ENCODE data around the gene ABCA9.
"Not testable (repeated sequence)": the region's sequence is repeated elsewhere in the genome, so short reads cannot be mapped to it uniquely, and the experiment has no call there.

Gene ABCA9, protein sequence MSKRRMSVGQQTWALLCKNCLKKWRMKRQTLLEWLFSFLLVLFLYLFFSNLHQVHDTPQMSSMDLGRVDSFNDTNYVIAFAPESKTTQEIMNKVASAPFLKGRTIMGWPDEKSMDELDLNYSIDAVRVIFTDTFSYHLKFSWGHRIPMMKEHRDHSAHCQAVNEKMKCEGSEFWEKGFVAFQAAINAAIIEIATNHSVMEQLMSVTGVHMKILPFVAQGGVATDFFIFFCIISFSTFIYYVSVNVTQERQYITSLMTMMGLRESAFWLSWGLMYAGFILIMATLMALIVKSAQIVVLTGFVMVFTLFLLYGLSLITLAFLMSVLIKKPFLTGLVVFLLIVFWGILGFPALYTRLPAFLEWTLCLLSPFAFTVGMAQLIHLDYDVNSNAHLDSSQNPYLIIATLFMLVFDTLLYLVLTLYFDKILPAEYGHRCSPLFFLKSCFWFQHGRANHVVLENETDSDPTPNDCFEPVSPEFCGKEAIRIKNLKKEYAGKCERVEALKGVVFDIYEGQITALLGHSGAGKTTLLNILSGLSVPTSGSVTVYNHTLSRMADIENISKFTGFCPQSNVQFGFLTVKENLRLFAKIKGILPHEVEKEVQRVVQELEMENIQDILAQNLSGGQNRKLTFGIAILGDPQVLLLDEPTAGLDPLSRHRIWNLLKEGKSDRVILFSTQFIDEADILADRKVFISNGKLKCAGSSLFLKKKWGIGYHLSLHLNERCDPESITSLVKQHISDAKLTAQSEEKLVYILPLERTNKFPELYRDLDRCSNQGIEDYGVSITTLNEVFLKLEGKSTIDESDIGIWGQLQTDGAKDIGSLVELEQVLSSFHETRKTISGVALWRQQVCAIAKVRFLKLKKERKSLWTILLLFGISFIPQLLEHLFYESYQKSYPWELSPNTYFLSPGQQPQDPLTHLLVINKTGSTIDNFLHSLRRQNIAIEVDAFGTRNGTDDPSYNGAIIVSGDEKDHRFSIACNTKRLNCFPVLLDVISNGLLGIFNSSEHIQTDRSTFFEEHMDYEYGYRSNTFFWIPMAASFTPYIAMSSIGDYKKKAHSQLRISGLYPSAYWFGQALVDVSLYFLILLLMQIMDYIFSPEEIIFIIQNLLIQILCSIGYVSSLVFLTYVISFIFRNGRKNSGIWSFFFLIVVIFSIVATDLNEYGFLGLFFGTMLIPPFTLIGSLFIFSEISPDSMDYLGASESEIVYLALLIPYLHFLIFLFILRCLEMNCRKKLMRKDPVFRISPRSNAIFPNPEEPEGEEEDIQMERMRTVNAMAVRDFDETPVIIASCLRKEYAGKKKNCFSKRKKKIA (N-terminal part only)

DNA sequence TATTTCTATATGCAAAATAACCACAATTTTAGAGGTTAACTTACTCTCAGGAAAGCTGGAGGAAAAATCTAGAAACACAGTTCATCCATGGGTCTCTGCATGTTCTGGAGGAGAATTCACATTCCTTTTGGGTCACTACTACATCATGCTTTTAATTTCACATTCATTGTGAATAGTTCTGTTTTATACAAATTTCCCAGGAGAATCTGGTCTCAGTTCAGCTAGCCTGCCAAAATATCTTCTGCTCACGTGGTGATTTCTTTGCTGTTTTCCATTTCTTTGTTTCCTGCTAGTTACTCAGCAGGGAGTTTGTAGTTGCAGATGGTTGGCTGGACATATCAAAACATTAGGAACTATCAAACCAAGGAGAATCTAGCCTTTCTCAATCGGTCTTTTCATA, at the start of gene ABCA9:
Gene ABCA9, minus strand, starts transcription at position 106 of the 400 bp plus-strand sequence. CDS start 9,801 bp downstream, outside the sequence.
- no peak for DNase-seq (ENCODE audit: low read depth)

DNA sequence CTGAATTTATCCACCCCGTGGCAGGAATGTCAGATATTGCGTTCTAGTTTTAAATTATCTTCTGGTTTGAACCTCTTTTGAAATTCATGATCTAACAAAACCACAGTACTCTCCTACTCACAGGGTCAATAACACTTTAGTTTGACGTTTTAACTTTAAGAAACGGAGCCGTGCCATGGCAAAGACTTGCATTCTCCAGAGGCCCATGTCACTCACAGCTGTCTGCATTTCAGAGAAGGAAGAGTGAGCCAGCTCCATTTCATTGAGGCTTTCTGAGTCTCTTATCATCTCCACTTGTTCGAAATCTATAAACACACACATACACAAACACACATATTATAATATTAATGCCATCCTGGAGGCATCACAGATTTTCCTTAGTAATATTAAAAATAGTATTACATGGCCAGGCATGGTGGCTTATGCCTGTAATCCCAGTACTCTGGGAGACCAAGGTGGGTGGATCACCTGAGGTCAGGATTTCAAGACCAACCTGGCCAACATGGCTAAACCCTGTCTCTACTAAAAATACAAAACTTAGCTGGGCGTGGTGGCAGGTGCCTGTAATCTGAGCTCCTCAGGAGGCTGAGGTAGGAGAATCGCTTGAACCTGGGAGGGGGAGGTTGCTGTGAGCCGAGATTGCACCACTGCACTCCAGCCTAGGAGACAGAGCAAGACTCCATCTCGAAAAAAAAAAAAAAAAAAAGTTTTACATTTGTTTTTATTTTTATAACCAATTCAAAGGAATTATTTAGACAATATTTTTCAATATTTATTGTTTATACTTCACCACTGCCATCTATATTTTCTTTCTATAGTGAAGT, 45.4 kb upstream of the ABCA9 start:
- no peak for DNase-seq (ENCODE audit: low read depth)

DNA sequence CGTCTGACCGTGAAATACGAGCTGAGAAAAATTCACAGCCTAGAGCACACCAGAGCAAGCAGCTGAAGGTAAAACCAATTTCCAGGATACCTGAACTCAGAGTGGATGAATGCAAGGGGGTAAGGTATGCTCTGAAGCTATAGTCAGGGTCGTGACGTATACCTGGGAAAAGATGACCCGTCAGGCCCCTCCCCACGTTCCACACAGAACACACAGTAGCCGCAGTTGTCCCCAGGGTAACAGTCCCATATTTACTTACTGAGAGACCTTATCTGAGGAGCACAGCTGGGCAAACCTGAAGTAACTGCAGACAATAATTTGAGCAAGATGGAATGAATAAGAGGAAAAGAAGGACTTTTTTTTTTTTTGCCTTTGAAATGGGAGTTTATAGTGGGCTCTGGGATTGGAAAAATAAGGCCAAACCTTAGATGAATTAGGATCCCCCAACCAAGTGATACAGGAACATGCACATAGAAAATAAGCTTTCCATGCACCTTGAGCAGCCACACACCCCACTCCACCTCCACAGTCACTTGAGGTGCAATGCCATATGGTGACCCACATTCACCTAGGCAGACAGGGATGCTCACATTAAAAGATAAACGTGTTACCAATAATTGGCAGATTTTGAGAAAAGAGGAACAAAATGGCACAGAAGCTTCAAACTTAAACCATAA, 43.0 kb upstream of the ABCA9 start:
- DNase-seq (ENCODE audit: low read depth), result no peak

DNA sequence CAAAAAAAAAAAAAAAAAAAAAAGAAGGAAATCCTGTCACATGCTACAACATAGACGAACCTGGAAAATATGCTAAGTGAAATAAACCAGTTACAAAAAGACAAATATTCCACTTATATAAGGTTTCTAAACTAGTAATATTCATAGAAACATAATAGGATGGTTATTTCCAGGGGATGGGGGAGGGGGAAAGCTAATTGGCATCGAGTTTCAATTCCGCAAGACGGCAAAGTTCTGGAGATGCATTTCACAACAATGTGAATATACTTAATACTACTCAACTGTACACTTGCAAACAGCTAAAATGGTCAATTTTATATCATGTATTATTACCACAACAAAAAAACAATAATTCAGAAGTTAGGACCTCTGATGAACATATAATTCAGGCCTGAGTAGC, 37.9 kb upstream of the ABCA9 start:
- no peak for DNase-seq (ENCODE audit: low read depth)

DNA sequence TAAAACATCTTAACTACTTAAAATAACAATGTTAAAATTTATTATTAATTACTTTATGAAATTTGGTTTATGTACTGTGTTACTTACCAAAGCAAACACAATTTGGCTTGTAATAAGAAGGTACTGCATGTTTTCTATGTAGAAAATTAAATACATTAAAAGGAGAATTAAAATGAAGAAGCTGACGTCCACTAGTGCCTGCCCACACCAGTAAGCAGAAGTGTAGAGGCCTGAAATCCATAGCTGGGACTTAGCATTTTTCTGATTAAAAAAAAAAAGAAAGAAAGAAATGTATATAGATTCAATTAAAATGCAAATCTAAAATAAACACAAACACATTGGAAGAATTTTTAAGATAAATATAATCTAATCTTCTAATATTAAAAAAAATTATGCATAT, 35.8 kb upstream of the ABCA9 start:
- no peak for DNase-seq (ENCODE audit: low read depth)

DNA sequence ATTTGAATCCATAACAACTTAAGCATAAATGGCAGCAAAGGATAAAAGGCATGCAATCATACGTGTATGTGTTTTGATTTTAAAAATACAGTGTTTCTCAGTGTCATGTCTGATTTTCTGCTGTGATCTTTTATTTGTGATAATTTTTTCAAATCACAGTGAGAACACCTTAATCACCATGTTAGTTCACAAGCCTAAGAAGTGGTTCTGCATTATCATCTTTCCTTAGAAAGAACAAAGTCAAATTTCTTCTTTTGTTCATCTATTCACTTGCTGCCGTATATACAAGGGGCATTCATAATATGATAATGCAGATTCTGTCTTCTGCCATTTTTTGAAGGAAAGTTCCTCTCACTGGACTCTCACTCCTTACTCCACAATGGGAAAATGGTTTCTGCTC, 33.3 kb upstream of the ABCA9 start:
- DNase-seq (ENCODE audit: low read depth), result no peak

DNA sequence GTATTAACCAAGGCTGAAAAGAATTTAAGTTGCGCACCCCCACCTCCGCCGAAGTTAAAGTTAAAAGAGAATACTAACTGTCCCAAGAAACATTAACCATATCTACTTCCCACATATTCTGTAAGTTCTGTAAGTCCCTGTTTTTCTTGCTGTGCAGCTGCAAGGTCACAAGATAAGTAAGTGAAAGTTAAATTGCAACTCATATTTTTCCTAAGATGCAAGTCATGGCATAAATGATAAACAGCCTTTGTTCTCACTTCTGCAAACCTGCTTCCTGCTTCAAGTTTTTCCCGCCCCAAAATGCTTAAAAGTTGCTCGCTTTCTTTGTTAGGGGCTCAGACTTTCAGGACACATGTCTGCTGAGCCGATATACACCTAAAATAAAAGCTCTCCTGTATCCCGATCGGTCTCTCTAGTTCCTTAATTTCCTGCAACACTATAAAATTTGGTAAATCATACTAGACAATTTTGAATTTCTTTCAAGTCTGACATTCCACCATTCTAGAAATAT, 32.6 kb upstream of the ABCA9 start:
- DNase-seq (ENCODE audit: low read depth), result no peak

DNA sequence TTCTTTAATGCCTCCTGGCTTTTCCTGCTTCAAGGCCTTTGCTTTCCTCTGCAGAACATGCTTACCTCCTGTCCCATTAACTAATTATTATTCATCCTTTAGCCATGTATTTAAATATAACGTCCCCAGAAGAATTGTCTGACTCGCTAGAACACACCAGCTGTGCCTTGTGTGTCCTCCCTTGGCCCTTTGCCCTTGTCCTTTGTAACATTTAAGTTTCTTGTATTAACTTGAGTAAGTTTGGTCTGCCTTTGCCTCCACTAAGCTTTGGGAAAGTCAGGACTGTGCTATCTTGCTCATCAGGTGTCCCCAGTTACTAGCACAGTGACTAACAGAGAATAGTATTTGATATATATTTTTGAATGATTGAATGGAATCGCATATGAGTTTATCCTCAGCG, 29.6 kb upstream of the ABCA9 start:
- DNase-seq (ENCODE audit: low read depth), result no peak

DNA sequence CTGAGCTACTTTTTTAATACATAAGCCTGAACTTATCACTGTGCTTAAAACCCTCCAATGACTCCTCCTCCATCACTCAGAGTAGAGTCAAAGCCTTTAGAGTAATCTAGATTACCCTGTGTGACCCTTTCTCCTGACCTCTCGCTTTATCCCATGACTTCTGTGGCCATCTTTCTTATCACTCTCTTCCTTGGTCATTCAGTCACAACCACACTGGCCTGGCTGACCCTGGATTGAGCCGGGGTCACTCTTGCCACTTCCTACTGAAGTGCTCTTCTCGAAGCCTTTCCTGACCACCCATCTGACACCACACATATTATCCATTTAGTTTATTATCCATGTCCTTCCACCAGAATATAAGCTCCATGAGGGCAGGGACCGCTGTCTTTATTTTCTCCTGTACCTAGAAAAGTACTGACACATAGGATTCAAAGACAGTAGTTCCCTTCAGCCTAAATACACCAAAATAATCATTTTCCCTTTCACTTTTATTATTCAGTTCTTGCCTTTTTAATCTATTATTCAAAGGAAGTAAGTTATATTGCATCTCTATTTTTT, 28.0 kb upstream of the ABCA9 start:
- no peak for DNase-seq (ENCODE audit: low read depth)

DNA sequence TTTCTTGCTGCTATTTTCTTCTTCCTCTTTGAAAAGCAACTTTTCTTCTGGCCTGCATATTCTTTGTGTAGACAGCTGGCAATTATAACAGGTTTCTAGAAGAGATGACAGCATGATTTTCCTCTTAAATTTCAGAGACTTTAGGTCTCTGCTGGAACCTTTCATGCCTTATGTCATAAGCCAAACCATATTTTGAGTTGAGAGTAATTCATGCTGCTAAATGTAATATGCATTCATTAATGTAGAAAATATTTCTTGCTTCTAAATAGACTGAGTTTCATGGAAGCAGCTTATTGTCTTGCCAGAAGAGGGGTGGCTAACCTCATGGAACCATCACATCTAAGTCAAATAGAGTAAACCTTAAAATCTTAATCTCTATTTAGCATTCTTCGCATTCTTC, 25.9 kb upstream of the ABCA9 start:
- DNase-seq (ENCODE audit: low read depth), result no peak

DNA sequence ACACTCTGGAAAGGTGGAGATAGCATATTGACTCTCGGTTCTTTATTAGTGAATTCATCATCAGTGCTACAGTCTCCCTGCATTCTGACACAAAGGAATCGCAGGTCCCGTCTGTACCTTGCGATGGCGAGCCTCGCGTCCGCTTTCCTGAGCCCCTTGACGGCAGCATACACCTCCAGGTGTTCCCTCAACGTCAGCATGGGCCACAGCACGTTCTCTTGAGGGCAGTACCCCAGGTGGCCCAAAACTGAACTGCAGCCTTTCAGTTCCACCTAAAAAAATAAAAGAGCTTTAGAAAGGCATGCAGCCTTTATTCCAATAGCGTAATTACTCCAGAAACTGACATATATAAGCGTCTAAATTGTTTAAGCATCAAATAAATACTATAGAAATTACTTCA, 24.2 kb upstream of the ABCA9 start:
- no peak for DNase-seq (ENCODE audit: low read depth)

DNA sequence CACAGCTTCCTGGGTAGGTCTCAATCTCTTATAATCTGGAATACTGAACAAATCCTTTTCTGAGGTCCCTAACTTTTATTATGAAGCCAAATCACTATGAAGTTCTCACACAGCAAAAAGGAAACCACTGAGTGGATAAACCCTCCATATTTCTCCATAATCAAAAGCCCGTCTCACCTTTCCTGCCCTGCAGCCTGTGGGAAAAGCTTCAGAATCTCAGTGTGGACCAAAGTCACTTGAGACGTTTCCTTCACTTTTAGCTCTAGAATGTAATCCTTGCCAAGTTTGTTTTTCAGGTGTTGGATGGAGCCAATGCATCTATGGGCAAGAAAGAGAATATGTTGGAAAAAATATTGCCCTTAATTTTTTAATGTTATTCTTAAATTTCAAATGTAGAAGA, 22.0 kb upstream of the ABCA9 start:
- DNase-seq (ENCODE audit: low read depth), result no peak

DNA sequence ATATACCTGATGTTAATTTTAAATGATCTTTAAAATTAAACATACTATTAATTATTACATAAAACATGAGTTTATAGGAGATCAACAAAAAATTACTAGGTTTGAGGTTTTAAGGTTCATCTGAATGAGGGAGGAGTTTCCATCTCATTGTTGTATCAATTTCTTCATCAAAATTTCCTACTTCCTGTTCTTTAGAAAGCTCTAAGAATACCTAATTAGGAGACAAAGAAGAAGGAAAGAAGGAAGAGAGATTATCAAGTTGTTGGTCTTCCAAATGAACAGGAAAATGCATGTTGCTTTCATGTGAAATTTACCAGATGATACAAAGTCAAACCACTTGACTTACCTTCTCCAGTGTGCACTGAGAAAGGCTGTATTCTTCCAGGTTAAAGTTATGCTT, 18.1 kb upstream of the ABCA9 start:
- no peak for DNase-seq (ENCODE audit: low read depth)

DNA sequence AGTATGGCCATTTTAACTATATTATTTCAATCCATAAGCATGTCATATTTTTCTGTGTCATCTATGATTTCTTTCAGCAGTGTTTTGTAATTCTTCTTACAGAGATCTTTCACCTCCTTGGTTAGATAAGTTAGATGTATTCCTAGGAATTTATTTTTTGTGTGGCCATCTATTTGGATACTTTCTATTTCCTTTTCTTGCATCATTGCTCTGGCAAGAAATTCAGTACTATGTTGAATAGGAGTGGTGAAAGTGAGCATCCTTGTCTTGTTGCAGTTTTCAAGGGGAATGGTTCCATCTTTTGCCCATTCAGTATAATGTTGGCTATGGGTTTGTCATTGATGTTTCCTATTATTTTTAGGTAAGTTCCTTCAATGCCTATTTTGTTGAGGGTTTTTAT, 15.1 kb upstream of the ABCA9 start:
- no peak for DNase-seq (ENCODE audit: low read depth)

DNA sequence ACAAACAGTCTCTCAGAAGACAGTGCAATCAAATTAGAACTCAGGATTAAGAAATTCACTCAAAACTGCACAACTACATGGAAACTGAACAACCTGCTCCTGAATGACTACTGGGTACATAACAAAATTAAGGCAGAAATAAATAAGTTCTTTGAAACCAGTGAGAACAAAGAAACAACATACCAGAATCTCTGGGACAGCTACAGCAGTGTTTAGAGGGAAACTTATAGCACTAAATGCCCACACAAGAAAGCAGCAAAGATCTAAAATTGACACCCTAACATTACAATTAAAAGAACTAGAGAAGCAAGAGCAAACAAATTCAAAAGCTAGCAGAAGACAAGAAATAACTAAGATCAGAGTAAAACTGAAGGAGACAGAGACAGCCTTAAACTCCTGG, 12.7 kb upstream of the ABCA9 start:
- not testable (repeated sequence) for DNase-seq (ENCODE audit: low read depth)

DNA sequence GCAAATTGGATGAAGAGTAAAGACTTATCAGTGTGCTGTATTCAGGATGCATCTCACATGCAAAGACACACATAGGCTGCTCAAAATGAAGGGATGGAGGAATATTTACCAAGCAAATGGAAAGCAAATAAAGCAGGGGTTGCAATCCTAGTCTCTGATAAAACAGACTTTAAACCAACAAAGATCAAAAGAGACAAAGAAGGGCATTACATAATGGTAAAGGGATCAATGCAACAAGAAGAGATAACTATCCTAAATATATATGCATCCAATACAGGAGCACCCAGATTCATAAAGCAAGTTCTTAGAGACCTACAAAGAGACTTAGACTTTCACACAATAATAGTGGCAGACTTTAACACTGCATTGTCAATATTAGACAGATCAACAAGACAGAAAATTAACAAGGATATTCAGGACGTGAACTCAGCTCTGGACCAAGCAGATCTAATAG, 12.1 kb upstream of the ABCA9 start:
- DNase-seq (ENCODE audit: low read depth), result not testable (repeated sequence)

DNA sequence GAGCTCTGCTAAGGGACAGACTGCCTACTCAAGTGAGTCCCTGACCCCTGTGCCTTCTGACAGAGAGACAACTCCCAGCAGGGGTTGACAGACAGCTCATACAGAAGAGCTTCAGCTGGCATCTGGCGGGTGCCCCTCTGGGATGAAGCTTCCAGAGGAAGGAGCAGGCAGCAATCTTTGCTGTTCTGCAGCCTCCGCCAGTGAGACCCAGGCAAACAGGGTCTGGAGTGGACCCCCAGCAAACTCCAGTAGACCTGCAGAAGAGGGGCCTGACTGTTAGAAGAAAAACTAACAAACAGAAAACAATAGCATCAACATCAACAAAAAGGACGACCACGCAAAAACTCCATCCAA, 10.5 kb upstream of the ABCA9 start:
- DNase-seq (ENCODE audit: low read depth), result not testable (repeated sequence)

DNA sequence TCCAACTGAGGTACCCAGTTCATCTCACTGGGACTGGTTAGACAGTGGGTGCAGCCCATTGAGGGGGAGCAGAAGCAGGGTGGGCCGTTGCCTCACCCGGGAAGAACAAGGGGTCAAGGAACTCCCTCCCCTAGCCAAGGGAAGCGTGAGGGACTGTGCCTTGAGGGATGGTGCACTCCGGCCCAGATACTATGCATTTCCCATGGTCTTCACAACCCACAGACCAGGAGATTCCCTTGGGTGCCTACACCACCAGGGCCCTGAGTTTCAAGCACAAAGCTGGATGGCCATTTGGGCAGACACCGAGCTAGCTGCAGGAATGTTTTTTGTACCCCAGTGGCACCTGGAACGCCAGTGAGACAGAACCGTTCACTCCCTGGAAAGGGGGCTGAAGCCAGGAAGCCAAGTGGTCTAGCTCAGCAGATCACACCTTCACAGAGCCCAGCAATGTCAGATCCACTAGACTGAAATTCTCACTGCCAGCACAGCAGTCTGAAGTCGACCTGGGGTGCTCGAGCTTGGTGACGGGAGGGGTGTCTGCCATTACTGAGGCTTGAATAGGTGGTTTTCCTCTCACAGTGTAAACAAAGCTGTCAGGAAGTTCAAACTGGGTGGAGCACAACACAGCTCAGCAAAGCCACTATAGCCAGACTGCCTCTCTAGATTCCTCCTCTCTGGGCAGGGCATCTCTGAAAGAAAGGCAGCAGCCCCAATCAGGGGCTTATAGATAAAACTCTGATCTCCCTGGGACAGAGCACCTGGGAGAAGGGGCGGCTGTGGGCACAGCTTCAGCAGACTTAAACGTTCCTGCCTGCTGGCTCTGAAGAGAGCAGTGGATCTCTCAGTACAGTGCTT, 9.9 kb upstream of the ABCA9 start:
- DNase-seq (ENCODE audit: low read depth), result not testable (repeated sequence)

DNA sequence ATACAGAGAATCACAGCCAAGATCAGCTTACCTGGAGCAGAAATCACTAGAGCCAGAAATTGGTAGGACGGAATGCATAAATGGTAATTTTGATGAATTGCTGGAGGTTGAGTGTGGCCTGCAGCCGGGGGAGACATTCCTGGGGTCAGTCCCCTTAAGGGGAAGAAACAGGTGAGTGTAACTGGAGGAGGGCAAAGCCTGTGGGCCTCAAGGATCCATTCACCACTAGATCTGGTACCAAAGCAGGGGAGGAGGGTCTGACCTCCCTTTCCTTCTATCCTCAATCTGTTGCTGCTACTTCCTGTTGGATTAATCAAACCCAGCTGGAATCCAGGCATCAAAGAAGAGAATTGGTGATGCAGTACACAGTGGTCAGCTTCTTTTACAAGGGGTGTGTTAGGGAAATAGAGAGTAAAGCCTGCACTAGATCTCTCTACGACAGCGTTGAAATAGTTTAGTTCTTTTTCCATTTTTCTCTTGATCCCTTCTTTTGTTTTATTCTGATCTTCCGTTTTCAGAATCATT, 8.6 kb upstream of the ABCA9 start:
- no peak for DNase-seq (ENCODE audit: low read depth)

Data from stimulated activated CD4-positive, alpha-beta T cell treated with anti-CD3 and anti-CD28 coated beads, Interleukin-2, amount 100 ng/mL, for 4 hours (primary cell).